Measurements from ENCODE around the gene ROR1.

The ROR1 gene

DNA sequence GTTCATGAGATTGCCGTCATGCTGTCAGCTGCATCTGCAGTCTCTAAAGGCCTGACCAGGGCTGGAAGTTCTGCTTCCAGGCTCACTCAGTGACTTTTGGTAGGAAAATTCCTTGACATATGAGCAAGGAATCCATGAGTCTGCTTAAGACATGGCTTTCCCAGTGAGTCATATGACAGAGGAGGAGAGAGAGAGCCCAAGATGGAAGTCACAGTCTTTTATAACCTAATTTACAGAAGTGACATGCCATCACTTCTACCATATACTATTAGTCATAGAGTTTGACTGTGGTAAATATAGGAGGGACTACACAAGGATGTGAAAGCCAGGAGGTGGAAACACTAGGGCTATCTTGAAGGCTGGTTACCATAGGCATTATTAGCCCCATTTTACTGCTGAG lies 115.2 kb downstream of the ROR1 start:
- Histone ChIP-seq H3K9me3 (ENCODE audit: control insufficient read depth in 2 of 2, low read length in 2 of 2) (no peaks in the 10 kb centered on the region), H3K27ac (ENCODE audit: low read depth in 2 of 2, low read length in 2 of 2) (no peak overlapping the region), H3K36me3 (ENCODE audit: control insufficient read depth in 2 of 2, insufficient read depth in 2 of 2, low read length in 2 of 2) (no peaks in the 10 kb centered on the region), H3K4me3 (ENCODE audit: low read length in 2 of 2) (no peak overlapping the region), H3K4me1 (ENCODE audit: control insufficient read depth in 2 of 2, insufficient read depth in 2 of 2, low read length in 2 of 2) (no peaks in the 10 kb centered on the region), H3K27me3 (ENCODE audit: control insufficient read depth in 2 of 2, insufficient read depth in 2 of 2, low read length in 2 of 2) (no peaks in the 10 kb centered on the region), H3K9ac (ENCODE audit: low read depth in 1 of 2, low read length in 2 of 2) (no peak overlapping the region)

DNA sequence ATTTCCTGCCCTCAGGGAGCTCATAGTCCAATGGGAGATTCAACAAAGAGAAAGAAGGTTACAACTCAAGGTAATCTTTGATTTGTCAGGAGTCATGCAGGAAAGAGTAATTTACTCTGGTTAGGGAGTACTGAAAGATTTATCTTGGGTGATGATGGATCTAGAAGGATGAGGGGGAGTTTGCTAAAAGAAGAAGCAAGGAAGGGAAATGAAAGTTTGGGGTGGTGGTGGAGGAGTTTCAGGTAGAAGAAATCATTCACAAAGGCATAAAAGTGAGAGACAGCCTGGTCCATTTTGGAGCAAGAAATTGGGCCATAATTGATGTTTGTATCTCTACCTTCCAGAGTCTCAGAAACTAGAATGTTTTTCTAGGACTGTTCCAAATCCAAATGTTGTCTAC lies 116.7 kb downstream of the ROR1 start:
- Histone ChIP-seq H3K27me3 (ENCODE audit: control insufficient read depth in 2 of 2, insufficient read depth in 2 of 2, low read length in 2 of 2) (no peaks in the 10 kb centered on the region), H3K27ac (ENCODE audit: low read depth in 2 of 2, low read length in 2 of 2) (no peak overlapping the region), H3K36me3 (ENCODE audit: control insufficient read depth in 2 of 2, insufficient read depth in 2 of 2, low read length in 2 of 2) (no peaks in the 10 kb centered on the region), H3K9ac (ENCODE audit: low read depth in 1 of 2, low read length in 2 of 2) (no peak overlapping the region), H3K4me1 (ENCODE audit: control insufficient read depth in 2 of 2, insufficient read depth in 2 of 2, low read length in 2 of 2) (no peaks in the 10 kb centered on the region), H3K4me3 (ENCODE audit: low read length in 2 of 2) (no peak overlapping the region), H3K9me3 (ENCODE audit: control insufficient read depth in 2 of 2, low read length in 2 of 2) (no peaks in the 10 kb centered on the region)

DNA sequence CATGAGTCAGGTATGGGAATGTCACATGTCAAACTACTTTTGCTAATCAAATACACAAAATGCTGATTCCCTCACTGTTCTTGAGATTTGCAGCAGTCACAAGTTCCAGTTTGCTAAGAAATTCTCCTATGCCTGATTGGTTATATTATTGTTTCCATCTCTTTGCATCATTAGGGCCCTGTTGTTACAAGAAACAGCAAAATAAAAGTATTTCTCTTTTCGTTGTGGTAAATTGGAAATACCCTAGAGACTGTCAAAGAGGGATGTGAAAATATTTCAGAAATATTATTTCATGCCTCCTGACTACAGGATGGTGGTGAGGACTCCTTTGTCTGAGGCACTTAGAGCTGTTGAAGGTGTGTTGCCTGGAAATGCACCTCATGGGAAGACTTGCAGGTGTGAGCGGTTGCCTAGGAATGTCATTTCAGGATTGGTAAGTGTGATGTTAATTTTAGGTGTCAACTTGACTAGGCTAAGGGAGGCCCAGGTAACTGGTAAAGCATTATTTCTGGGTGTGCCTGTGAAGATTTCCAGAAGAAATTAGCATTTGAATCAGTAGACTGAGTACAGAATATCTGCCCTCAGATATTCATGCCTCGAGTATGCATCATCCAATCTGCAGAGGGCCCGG lies 117.4 kb downstream of the ROR1 start:
- no peak overlapping the region for H3K27ac ChIP-seq (ENCODE audit: low read depth in 2 of 2, low read length in 2 of 2)
- H3K27me3 ChIP-seq (ENCODE audit: control insufficient read depth in 2 of 2, insufficient read depth in 2 of 2, low read length in 2 of 2), result no peaks in the 10 kb centered on the region
- H3K4me1 ChIP-seq (ENCODE audit: control insufficient read depth in 2 of 2, insufficient read depth in 2 of 2, low read length in 2 of 2), result no peaks in the 10 kb centered on the region

DNA sequence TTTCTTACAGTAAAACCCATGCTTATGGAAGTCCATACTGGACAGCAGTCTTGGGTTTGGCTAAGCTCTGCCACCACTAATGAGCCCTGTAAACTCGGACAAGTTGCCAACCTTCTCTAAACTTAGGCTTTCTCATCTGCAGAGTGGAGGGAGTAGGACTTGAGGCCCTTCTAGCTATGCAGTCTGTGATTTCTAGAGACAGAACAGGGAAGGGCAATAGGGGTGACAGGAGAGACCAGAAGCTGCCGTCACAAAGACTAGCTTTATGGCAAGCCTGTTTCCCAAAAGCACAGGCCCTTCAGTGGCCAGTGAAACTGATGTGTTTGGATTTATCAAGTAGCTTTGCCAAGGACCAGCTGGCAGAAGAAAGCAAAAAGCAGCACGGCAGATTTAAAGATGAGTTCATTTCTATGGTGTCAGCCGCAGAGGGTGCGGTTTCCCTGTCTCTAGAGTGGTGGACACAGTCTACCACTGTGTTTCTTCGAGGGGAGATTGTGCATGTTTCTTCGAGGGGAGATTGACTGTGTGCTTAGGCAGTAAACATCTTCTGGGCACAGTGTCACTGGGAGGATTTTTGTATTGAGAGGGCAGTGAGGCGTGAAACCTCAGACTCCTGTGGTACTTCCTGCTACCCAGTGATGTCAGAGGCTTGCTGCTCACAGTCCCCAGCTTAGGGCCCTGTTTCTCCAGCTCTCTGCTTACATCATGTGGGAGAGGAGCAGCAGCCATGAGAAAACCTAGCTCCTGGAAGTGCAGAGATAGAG lies 119.0 kb downstream of the ROR1 start:
- H3K27me3 ChIP-seq (ENCODE audit: control insufficient read depth in 2 of 2, insufficient read depth in 2 of 2, low read length in 2 of 2), result no peaks in the 10 kb centered on the region
- no peak overlapping the region for H3K4me3 ChIP-seq (ENCODE audit: low read length in 2 of 2)
- no peak overlapping the region for H3K9ac ChIP-seq (ENCODE audit: low read depth in 1 of 2, low read length in 2 of 2)
- H3K4me1 ChIP-seq (ENCODE audit: control insufficient read depth in 2 of 2, insufficient read depth in 2 of 2, low read length in 2 of 2), result no peaks in the 10 kb centered on the region
- H3K9me3 ChIP-seq (ENCODE audit: control insufficient read depth in 2 of 2, low read length in 2 of 2), result no peaks in the 10 kb centered on the region
- H3K27ac ChIP-seq (ENCODE audit: low read depth in 2 of 2, low read length in 2 of 2), result peak overlapping the region; percentile 12 to 56
- H3K36me3 ChIP-seq (ENCODE audit: control insufficient read depth in 2 of 2, insufficient read depth in 2 of 2, low read length in 2 of 2), result no peaks in the 10 kb centered on the region

More for the DNA sequence above, 117.4 kb downstream of the ROR1 start:
- H3K9ac ChIP-seq (ENCODE audit: low read depth in 1 of 2, low read length in 2 of 2), result no peak overlapping the region
- no peaks in the 10 kb centered on the region for H3K36me3 ChIP-seq (ENCODE audit: control insufficient read depth in 2 of 2, insufficient read depth in 2 of 2, low read length in 2 of 2)
- H3K4me3 ChIP-seq (ENCODE audit: low read length in 2 of 2), result no peak overlapping the region
- H3K9me3 ChIP-seq (ENCODE audit: control insufficient read depth in 2 of 2, low read length in 2 of 2), result no peaks in the 10 kb centered on the region

DNA sequence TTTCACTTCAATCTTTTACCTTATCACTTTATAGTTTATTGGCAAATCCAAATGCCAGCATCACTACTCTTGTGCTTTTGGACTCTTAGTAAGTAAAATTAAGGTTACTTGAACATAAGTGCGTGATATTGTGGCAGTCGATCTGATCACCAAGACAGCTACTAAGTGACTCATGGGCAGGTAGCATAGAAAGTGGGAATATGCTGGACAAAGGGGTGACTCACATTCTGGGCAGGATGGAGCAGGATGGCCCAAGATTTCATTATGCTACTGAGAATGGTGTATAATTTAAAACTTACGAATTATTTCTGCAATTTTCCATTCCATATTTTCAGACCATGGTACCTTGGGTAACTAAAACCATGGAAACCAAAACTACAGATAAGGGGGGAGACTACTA lies 120.2 kb downstream of the ROR1 start:
- Histone ChIP-seq H3K4me1 (ENCODE audit: control insufficient read depth in 2 of 2, insufficient read depth in 2 of 2, low read length in 2 of 2) (no peaks in the 10 kb centered on the region), H3K27ac (ENCODE audit: low read depth in 2 of 2, low read length in 2 of 2) (no peak overlapping the region), H3K9ac (ENCODE audit: low read depth in 1 of 2, low read length in 2 of 2) (no peak overlapping the region), H3K9me3 (ENCODE audit: control insufficient read depth in 2 of 2, low read length in 2 of 2) (no peaks in the 10 kb centered on the region), H3K4me3 (ENCODE audit: low read length in 2 of 2) (no peak overlapping the region), H3K36me3 (ENCODE audit: control insufficient read depth in 2 of 2, insufficient read depth in 2 of 2, low read length in 2 of 2) (no peaks in the 10 kb centered on the region), H3K27me3 (ENCODE audit: control insufficient read depth in 2 of 2, insufficient read depth in 2 of 2, low read length in 2 of 2) (no peaks in the 10 kb centered on the region)

DNA sequence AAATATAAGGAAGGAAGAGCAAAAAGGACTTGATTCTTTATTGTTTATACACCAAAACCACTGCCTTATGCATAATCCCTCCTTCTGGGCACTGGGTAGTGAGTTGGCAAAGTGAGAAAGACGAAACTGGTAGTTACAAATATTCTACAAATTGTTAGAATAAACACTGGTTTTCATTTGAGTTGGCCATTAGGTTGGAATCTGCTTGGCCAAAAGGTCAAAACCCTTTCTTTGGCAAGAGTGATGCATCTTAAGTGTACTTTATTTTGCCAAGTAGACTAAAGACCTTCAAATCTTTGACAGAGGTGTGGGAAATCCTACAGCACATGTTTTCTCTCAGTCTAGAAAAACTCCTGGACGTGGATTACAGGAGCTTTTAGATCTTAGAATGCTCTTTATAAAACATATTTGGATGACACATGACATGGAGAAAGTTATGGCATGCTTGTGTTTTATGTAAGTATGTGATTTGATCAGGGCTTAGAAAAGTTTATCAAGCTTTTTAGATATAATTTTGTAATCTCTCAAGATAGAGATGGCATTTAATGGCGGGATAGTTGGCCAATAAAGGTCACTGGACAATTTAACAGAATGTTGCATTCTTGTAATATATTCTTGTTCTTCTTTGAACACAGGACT lies 120.9 kb downstream of the ROR1 start:
- Histone ChIP-seq H3K9ac (ENCODE audit: low read depth in 1 of 2, low read length in 2 of 2) (no peak overlapping the region), H3K4me1 (ENCODE audit: control insufficient read depth in 2 of 2, insufficient read depth in 2 of 2, low read length in 2 of 2) (no peaks in the 10 kb centered on the region), H3K9me3 (ENCODE audit: control insufficient read depth in 2 of 2, low read length in 2 of 2) (no peaks in the 10 kb centered on the region), H3K4me3 (ENCODE audit: low read length in 2 of 2) (no peak overlapping the region), H3K36me3 (ENCODE audit: control insufficient read depth in 2 of 2, insufficient read depth in 2 of 2, low read length in 2 of 2) (no peaks in the 10 kb centered on the region), H3K27me3 (ENCODE audit: control insufficient read depth in 2 of 2, insufficient read depth in 2 of 2, low read length in 2 of 2) (no peaks in the 10 kb centered on the region), H3K27ac (ENCODE audit: low read depth in 2 of 2, low read length in 2 of 2) (no peak overlapping the region)

DNA sequence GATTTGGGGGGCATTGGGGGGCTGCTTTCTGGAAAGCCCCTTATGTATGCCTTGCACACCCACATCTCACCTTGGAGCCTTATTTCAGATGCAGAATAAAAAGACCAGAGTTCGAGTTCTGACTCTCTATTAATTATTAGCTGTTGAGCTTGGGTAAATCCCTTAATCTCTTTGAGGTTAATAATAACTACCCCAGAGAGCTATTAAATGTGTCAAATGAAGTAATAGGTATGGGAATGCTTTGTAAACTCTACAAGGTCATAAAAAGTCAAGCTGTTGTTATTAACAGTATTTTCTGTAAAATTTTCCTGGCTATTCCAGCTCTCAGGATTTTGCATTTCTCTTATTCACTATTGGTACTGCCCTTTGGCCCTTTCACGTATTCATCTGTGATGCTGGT lies 122.9 kb downstream of the ROR1 start:
- Histone ChIP-seq H3K27ac (ENCODE audit: low read depth in 2 of 2, low read length in 2 of 2) (no peak overlapping the region), H3K27me3 (ENCODE audit: control insufficient read depth in 2 of 2, insufficient read depth in 2 of 2, low read length in 2 of 2) (no peaks in the 10 kb centered on the region), H3K4me1 (ENCODE audit: control insufficient read depth in 2 of 2, insufficient read depth in 2 of 2, low read length in 2 of 2) (no peaks in the 10 kb centered on the region), H3K36me3 (ENCODE audit: control insufficient read depth in 2 of 2, insufficient read depth in 2 of 2, low read length in 2 of 2) (no peaks in the 10 kb centered on the region), H3K4me3 (ENCODE audit: low read length in 2 of 2) (no peak overlapping the region), H3K9me3 (ENCODE audit: control insufficient read depth in 2 of 2, low read length in 2 of 2) (no peaks in the 10 kb centered on the region), H3K9ac (ENCODE audit: low read depth in 1 of 2, low read length in 2 of 2) (no peak overlapping the region)

DNA sequence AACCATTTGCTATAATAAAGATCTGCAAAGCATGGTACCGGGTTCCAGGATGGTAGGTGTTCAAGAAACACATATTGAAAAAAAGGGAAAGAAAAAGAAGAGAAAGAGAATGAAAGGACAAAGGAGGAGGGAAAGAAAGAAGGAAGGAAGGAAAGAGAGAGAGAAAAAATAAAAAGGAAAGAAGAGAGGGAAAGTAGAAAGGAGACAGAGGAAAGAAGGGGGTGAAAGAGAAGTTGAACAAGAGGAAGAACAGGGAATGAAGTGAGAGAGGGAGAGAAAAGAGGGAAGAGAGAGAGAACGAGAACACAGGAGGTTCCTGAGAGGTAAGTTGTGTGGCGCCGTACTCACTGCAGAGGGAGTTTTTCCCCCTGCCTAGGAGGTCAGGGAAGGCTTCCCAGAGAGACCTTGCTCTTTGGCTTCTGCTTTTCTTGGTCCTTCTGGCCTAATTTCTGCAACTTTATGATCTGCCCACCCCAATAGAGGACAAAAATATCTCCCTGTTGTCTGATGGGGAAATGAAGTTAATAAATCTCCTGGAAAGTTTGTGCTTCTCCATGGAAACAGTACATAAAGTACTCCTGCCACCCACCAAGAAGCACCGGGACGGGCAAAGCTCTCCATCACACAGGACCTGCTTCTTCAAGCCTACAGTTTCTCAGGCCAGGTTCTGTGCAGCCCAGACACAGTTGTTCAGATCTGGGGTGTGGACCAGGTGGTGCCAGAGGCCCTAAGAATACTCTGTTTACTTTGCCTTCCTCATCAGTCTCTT lies 124.8 kb downstream of the ROR1 start:
- Histone ChIP-seq H3K9me3 (ENCODE audit: control insufficient read depth in 2 of 2, low read length in 2 of 2) (no peaks in the 10 kb centered on the region), H3K27me3 (ENCODE audit: control insufficient read depth in 2 of 2, insufficient read depth in 2 of 2, low read length in 2 of 2) (no peaks in the 10 kb centered on the region), H3K4me3 (ENCODE audit: low read length in 2 of 2) (no peak overlapping the region), H3K36me3 (ENCODE audit: control insufficient read depth in 2 of 2, insufficient read depth in 2 of 2, low read length in 2 of 2) (no peaks in the 10 kb centered on the region), H3K9ac (ENCODE audit: low read depth in 1 of 2, low read length in 2 of 2) (no peak overlapping the region), H3K4me1 (ENCODE audit: control insufficient read depth in 2 of 2, insufficient read depth in 2 of 2, low read length in 2 of 2) (peaks cover 0 to 5% of the 10 kb centered on the region in 2 donors), H3K27ac (ENCODE audit: low read depth in 2 of 2, low read length in 2 of 2) (no peak overlapping the region)

DNA sequence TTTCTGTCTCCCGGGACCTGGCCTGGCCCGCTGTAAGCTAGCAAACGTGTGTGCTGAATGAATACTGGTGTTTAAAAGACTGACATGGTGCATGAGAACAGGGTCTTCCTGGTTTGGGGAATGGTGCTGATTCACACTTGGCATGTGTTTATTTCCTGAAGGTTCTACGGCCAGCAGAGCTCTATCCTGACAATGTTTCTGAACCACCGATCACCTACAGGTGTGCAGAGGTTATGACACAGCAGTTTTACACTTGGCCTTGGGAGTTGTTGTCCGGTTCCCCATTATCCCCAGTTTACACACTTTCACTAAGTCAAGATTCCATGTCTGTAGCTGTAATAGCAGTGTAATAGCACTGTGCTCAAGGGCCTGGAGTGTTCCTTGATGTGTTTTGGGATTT lies 127.3 kb downstream of the ROR1 start:
- no peak overlapping the region for H3K4me3 ChIP-seq (ENCODE audit: low read length in 2 of 2)
- no peaks in the 10 kb centered on the region for H3K27me3 ChIP-seq (ENCODE audit: control insufficient read depth in 2 of 2, insufficient read depth in 2 of 2, low read length in 2 of 2)
- H3K9ac ChIP-seq (ENCODE audit: low read depth in 1 of 2, low read length in 2 of 2), result no peak overlapping the region
- H3K9me3 ChIP-seq (ENCODE audit: control insufficient read depth in 2 of 2, low read length in 2 of 2), result no peaks in the 10 kb centered on the region
- H3K36me3 ChIP-seq (ENCODE audit: control insufficient read depth in 2 of 2, insufficient read depth in 2 of 2, low read length in 2 of 2), result no peaks in the 10 kb centered on the region
- H3K27ac ChIP-seq (ENCODE audit: low read depth in 2 of 2, low read length in 2 of 2), result no peak overlapping the region
- peaks cover 0 to 5% of the 10 kb centered on the region in 2 donors for H3K4me1 ChIP-seq (ENCODE audit: control insufficient read depth in 2 of 2, insufficient read depth in 2 of 2, low read length in 2 of 2)

Data from mucosa of rectum (tissue), 2 donors.